ENCODE results near the gene RPL15. TPM values are rescaled to one million over a fixed set of nuclear protein-coding genes. Genes with fewer than 3 reads are reported as not detected.

The RPL15 gene
- total and polyA plus RNA-seq, 4 donors: 1,285 to 3,372 (median 2,309) TPM

DNA sequence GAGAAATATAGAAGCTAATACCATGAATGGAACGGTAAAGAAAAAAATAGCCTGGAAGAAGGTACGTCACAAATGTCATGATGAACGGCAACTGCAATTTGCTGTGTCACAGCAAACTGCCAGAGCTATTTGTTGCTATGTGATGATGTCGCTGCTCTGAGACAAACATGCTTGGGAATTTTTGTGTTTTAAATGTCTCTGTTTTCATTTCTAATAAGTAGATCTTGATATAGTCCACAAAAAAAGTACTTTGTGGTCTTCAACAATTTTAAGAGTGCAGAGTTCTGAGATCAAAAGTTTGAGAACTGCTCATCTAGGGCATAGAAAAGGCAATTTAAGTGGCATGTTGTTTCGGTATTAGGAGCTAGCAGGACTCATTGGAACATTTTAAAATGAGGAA lies 23.8 kb downstream of the RPL15 start:
- TF ChIP-seq, protein P1, sequence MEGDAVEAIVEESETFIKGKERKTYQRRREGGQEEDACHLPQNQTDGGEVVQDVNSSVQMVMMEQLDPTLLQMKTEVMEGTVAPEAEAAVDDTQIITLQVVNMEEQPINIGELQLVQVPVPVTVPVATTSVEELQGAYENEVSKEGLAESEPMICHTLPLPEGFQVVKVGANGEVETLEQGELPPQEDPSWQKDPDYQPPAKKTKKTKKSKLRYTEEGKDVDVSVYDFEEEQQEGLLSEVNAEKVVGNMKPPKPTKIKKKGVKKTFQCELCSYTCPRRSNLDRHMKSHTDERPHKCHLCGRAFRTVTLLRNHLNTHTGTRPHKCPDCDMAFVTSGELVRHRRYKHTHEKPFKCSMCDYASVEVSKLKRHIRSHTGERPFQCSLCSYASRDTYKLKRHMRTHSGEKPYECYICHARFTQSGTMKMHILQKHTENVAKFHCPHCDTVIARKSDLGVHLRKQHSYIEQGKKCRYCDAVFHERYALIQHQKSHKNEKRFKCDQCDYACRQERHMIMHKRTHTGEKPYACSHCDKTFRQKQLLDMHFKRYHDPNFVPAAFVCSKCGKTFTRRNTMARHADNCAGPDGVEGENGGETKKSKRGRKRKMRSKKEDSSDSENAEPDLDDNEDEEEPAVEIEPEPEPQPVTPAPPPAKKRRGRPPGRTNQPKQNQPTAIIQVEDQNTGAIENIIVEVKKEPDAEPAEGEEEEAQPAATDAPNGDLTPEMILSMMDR (IDR thresholded peaks at IDR 0.05; ENCODE audit: control extremely low read depth, extremely low read depth): no peak
- Histone ChIP-seq H3K4me3 (no peak overlapping the region), H3K9me3 (ENCODE audit: control insufficient read depth in 4 of 4, insufficient read depth in 3 of 4, low read length in 3 of 4) (peaks cover 0 to 3% (median 1%) of the 10 kb centered on the region in 4 donors), H3K36me3 (ENCODE audit: control insufficient read depth in 4 of 4, insufficient read depth in 4 of 4, low read length in 4 of 4) (no peaks in the 10 kb centered on the region), H3K4me1 (ENCODE audit: control insufficient read depth in 5 of 5, insufficient read depth in 5 of 5, low read length in 5 of 5) (peaks cover 0 to 11% (median 0%) of the 10 kb centered on the region in 5 donors), H3K27ac (ENCODE audit: low read depth in 1 of 2, low read length in 1 of 2) (no peak overlapping the region), H3K9ac (ENCODE audit: insufficient read depth in 1 of 2, low read length in 2 of 2) (no peak overlapping the region), H3K27me3 (ENCODE audit: control insufficient read depth in 3 of 3, insufficient read depth in 3 of 3, low read length in 2 of 3) (no peaks in the 10 kb centered on the region)
- 65 to 78% methylated on average over 5 of the region's 5 CpGs for WGBS, 2 donors
- DNase-seq (no peak), ATAC-seq (ENCODE audit: insufficient read depth, low FRiP score) (no peak)

DNA sequence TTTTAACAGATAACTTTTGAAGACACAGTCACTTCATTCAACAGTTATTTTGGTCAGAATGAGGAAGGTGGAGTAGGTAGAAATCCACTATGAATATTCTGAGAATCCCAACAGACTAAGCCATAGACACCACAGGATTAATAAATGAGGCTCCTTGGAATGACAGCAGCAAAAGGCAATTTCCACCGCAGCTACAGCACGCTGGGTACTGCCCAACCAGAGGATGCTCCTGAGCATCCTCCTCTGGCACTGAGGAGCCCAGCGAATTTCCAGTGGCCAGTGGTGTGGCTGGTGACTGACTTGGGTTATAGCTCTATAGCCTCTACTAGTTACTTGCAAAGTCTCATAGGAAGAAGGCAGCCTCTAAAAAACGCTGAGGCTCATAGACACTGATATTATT lies 24.5 kb downstream of the RPL15 start:
- ATAC-seq (ENCODE audit: insufficient read depth, low FRiP score) (no peak), DNase-seq (no peak)
- TF ChIP-seq, protein P1 (IDR thresholded peaks at IDR 0.05; ENCODE audit: control extremely low read depth, extremely low read depth): no peak
- Histone ChIP-seq H3K4me3 (no peak overlapping the region), H3K9me3 (ENCODE audit: control insufficient read depth in 4 of 4, insufficient read depth in 3 of 4, low read length in 3 of 4) (peaks cover 0 to 3% (median 1%) of the 10 kb centered on the region in 4 donors), H3K36me3 (ENCODE audit: control insufficient read depth in 4 of 4, insufficient read depth in 4 of 4, low read length in 4 of 4) (no peaks in the 10 kb centered on the region), H3K9ac (ENCODE audit: insufficient read depth in 1 of 2, low read length in 2 of 2) (no peak overlapping the region), H3K27ac (ENCODE audit: low read depth in 1 of 2, low read length in 1 of 2) (no peak overlapping the region), H3K27me3 (ENCODE audit: control insufficient read depth in 3 of 3, insufficient read depth in 3 of 3, low read length in 2 of 3) (no peaks in the 10 kb centered on the region), H3K4me1 (ENCODE audit: control insufficient read depth in 5 of 5, insufficient read depth in 5 of 5, low read length in 5 of 5) (peaks cover 0 to 13% (median 0%) of the 10 kb centered on the region in 5 donors)
- 93 to 94% methylated on average over 4 of the region's 4 CpGs for WGBS, 2 donors

DNA sequence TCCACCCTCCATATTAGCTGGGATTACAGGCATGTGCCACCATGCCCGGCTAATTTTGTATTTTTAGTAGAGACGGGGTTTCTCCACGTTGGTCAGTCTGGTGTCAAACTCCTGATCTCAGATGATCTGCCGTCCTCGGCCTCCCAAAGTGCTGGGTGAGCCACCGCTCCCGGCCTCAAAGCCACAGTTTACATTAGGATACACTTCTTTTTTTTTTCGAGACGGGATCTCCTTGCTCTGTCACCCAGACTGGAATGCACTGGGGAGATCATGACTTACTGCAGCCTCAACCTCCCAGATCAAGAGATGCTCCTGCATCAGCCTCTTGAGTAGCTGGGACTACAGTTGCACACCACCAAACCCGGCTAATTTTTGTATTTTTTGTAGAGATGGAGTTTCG lies 25.6 kb downstream of the RPL15 start:
- H3K27ac ChIP-seq (ENCODE audit: low read depth in 1 of 2, low read length in 1 of 2): no peak overlapping the region
- ATAC-seq (ENCODE audit: insufficient read depth, low FRiP score) (no peak), DNase-seq (no peak)
- peaks cover 0 to 24% (median 6%) of the 10 kb centered on the region in 5 donors for H3K4me1 ChIP-seq (ENCODE audit: control insufficient read depth in 5 of 5, insufficient read depth in 5 of 5, low read length in 5 of 5)
- H3K36me3 ChIP-seq (ENCODE audit: control insufficient read depth in 4 of 4, insufficient read depth in 4 of 4, low read length in 4 of 4): no peaks in the 10 kb centered on the region
- 94% methylated on average over 11 of the region's 11 CpGs for WGBS, 2 donors
- H3K27me3 ChIP-seq (ENCODE audit: control insufficient read depth in 3 of 3, insufficient read depth in 3 of 3, low read length in 2 of 3): no peaks in the 10 kb centered on the region
- no peak overlapping the region for H3K9ac ChIP-seq (ENCODE audit: insufficient read depth in 1 of 2, low read length in 2 of 2)
- TF ChIP-seq, protein P1 (IDR thresholded peaks at IDR 0.05; ENCODE audit: control extremely low read depth, extremely low read depth): no peak
- peaks cover 0 to 3% (median 1%) of the 10 kb centered on the region in 4 donors for H3K9me3 ChIP-seq (ENCODE audit: control insufficient read depth in 4 of 4, insufficient read depth in 3 of 4, low read length in 3 of 4)
- no peak overlapping the region for H3K4me3 ChIP-seq

Data from lung (tissue), 12 donors.